Activated naive CD4-positive, alpha-beta T cell treated with anti-CD3 and anti-CD28 coated beads, Interleukin-2, amount 50 U/mL, for 72 hours (primary cell): ENCODE data around the gene PCDHGB4. TPM values are rescaled to one million over a fixed set of nuclear protein-coding genes. Genes with fewer than 3 reads are reported as not detected.
"Not testable (repeated sequence)": the region's sequence is repeated elsewhere in the genome, so short reads cannot be mapped to it uniquely, and the experiment has no call there.

Source experiments
- ATAC-seq, 2 donors: fragments of 150-1000 bp; cut with Tn5 transposase; 2 replicates each; pipeline ENCODE4 v1.10.0; 2021; ENCODE audit warnings: mild to moderate bottlenecking in 2 of 2, moderate library complexity in 2 of 2
- DNase-seq, 2 donors: peaks; one replicate each; pipeline ENCODE4 v3.0.0; 2021 to 2022; ENCODE audit warnings: low spot score in 2 of 2
- H3K27ac Mint-ChIP-seq, 2 donors: one replicate each; pipeline ENCODE4 v1.8.0; 2022; ENCODE audit warnings: mild to moderate bottlenecking in 2 of 2, mixed read lengths in 2 of 2
- H3K36me3 Mint-ChIP-seq, 2 donors: one replicate each; pipeline ENCODE4 v1.8.0; 2022; ENCODE audit warnings: mixed read lengths in 2 of 2
- H3K9me3 Mint-ChIP-seq, 2 donors: one replicate each; pipeline ENCODE4 v1.8.0; 2022; ENCODE audit warnings: mixed read lengths in 2 of 2
- total RNA-seq, 2 donors: library from RNA; stranded (reverse); gene quantifications; one replicate each; pipeline ENCODE4 v1.2.3, GENCODE V29; 2022

Gene PCDHGB4
- total RNA-seq, 2 donors from 2014 or later, result not detected

DNA sequence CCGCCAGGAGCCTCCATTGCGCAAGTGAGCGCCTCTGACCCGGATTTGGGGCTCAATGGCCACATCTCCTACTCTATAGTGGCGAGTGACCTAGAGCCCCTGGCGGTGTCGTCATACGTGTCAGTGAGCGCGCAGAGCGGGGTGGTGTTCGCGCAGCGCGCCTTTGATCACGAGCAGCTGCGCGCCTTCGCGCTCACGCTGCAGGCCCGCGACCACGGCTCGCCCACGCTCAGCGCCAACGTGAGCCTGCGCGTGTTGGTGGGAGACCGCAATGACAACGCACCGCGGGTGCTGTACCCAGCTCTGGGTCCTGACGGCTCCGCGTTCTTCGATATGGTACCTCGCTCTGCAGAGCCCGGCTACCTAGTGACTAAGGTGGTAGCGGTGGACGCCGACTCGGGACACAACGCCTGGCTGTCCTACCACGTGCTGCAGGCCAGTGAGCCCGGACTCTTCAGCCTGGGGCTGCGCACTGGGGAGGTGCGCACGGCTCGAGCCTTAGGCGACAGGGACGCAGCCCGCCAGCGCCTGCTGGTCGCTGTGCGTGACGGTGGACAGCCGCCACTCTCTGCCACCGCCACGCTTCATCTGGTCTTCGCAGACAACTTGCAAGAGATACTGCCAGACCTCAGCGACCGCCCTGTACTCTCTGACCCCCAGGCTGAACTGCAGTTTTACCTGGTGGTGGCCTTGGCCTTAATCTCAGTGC is 22.3 kb downstream of the PCDHGB4 start:
- Mint-ChIP-seq H3K9me3 (peaks cover 25 to 29% of the 10 kb centered on the region in 2 donors), H3K36me3 (peaks cover 53 to 65% of the 10 kb centered on the region in 2 donors), H3K27ac (peak overlapping the region in 1 of 2 donors; percentile 81)
- DNase-seq, result no peak
- ATAC-seq, result no peak

DNA sequence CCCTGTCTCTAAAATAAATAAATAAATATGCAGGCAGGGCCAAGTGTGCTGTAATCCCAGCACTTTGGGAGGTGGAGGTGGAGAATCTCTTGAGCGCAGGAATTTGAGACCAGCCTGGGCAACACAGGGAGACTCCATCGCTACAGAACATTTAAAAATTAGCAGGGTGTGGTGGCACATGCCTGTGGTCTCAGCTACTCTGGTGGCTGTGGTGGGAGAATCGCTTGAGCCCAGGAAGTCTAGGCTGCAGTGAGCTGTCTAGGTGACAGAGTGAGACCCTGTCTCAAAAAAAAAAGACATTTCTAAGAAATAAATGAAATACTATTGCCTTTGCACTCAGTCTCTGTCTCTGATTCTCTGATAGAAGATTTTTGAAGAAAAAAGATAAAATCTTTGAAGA is 24.1 kb downstream of the PCDHGB4 start:
- ATAC-seq, result no peak
- H3K27ac Mint-ChIP-seq, result no peak overlapping the region
- H3K9me3 Mint-ChIP-seq, result peaks cover 21 to 27% of the 10 kb centered on the region in 2 donors
- peaks cover 57 to 60% of the 10 kb centered on the region in 2 donors for H3K36me3 Mint-ChIP-seq
- no peak for DNase-seq

DNA sequence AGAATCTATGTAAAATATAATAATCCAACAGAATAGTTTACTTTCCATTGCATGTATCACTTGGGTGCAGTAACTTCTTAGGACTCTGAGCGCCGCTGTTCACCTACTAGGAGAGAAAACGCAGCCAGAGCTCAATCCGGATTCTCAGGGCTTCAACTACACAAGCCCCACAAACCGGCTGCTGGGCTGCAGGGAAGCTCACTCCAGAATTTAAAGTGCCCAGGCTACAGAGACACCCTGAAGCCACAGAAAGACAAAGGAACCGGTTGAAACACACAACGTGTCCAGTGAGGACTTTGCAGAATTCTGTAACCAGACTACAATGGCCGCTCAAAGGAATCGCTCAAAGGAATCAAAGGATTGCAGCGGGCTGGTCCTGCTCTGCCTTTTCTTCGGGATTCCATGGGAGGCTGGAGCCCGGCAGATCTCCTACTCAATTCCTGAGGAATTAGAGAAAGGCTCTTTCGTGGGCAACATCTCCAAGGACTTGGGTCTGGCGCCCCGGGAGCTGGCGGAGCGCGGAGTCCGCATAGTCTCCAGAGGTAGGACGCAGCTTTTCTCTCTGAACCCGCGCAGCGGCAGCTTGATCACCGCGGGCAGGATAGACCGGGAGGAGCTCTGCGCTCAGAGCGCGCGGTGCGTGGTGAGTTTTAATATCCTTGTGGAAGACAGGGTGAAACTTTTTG is 25.5 kb downstream of the PCDHGB4 start, which contains the start of gene PCDHGA10:
Gene PCDHGA10, plus strand, starts transcription at position 134 of the 686 bp plus-strand sequence. Its CDS starts 189 bp downstream, at position 323.
- H3K36me3 Mint-ChIP-seq, result peaks cover 52 to 59% of the 10 kb centered on the region in 2 donors
- DNase-seq (no peak), ATAC-seq (peak; percentile 66 to 76)

DNA sequence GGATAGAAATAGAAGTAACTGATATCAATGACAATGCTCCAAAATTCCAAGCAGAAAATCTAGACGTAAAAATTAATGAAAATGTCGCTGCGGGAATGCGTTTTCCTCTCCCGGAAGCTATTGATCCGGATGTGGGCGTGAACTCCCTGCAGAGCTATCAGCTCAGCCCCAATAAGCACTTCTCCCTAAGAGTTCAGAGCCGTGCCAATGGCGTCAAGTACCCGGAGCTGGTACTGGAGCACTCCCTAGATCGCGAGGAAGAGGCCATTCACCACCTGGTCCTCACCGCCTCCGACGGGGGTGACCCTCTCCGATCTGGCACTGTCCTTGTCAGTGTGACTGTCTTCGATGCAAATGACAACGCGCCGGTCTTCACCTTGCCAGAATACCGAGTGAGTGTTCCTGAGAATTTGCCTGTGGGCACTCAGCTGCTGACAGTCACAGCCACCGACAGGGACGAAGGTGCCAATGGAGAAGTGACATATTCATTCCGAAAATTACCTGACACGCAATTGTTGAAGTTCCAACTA is 26.1 kb downstream of the PCDHGB4 start:
- no peak for ATAC-seq
- no peak for DNase-seq
- Mint-ChIP-seq H3K27ac (no peak overlapping the region), H3K36me3 (peaks cover 52 to 60% of the 10 kb centered on the region in 2 donors), H3K9me3 (peaks cover 15 to 32% of the 10 kb centered on the region in 2 donors)

More for the DNA sequence above, 25.5 kb downstream of the PCDHGB4 start, which contains the start of gene PCDHGA10:
- H3K27ac Mint-ChIP-seq, result no peak within 1 kb of the TSS
- peaks cover 17 to 29% of the 10 kb centered on the region in 2 donors for H3K9me3 Mint-ChIP-seq

DNA sequence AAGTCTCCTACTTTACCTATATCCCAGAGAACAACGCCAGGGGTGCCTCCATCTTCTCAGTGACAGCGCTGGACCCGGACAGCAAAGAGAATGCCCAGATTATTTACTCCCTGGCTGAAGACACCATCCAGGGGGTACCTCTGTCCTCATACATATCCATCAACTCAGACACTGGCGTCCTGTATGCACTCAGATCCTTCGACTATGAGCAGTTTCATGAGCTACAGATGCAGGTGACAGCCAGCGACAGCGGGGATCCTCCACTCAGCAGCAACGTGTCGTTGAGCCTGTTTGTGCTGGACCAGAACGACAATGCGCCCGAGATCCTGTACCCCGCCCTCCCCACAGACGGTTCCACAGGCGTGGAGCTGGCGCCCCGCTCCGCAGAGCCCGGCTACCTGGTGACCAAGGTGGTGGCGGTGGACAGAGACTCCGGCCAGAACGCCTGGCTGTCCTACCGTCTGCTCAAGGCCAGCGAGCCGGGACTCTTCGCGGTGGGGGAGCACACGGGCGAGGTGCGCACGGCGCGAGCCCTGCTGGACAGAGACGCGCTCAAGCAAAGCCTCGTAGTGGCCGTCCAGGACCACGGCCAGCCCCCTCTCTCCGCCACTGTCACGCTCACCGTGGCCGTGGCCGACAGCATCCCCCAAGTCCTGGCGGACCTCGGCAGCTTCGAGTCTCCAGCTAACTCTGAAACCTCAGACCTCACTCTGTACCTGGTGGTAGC is 27.2 kb downstream of the PCDHGB4 start:
- not testable (repeated sequence) for H3K27ac Mint-ChIP-seq, DNase-seq, ATAC-seq
- Mint-ChIP-seq H3K36me3 (peaks cover 53 to 60% of the 10 kb centered on the region in 2 donors), H3K9me3 (peaks cover 12 to 28% of the 10 kb centered on the region in 2 donors)

DNA sequence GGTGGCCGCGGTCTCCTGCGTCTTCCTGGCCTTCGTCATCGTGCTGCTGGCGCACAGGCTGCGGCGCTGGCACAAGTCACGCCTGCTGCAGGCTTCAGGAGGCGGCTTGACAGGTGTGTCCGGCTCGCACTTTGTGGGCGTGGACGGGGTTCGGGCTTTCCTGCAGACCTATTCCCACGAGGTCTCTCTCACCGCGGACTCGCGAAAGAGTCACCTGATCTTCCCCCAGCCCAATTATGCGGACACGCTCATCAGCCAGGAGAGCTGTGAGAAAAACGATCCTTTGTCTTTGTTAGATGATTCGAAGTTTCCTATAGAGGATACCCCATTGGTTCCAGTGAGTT is 27.7 kb downstream of the PCDHGB4 start:
- DNase-seq, H3K27ac Mint-ChIP-seq, ATAC-seq: not testable (repeated sequence)
- H3K9me3 Mint-ChIP-seq, result peaks cover 9 to 23% of the 10 kb centered on the region in 2 donors
- peaks cover 48 to 59% of the 10 kb centered on the region in 2 donors for H3K36me3 Mint-ChIP-seq

DNA sequence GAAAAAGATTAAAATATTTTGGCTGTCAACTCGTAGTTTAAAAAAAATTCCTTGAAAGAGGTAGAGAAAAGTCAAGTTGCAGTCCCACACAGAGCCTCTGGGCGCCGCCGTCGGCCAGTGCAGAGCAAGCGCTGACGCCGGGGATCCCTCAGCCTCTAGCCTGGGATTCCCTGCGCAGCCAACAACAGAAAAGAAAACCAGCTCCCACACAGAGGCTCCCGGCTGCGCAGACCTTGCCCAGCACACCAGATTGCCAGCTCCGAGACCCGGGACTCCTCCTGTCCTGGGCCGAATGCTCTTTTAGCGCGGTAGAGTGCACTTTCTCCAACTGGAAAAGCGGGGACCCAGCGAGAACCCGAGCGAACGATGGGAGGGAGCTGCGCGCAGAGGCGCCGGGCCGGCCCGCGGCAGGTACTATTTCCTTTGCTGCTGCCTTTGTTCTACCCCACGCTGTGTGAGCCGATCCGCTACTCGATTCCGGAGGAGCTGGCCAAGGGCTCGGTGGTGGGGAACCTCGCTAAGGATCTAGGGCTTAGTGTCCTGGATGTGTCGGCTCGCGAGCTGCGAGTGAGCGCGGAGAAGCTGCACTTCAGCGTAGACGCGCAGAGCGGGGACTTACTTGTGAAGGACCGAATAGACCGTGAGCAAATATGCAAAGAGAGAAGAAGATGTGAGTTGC is 30.1 kb downstream of the PCDHGB4 start, which contains the start of gene PCDHGB7:
Gene PCDHGB7, plus strand, starts transcription at position 184 of the 679 bp plus-strand sequence. Its CDS starts 183 bp downstream, at position 367.
- DNase-seq (peak in 1 of 2 donors; percentile 60), ATAC-seq (peak; percentile 80 to 81)
- H3K36me3 Mint-ChIP-seq, result peaks cover 67 to 75% of the 10 kb centered on the region in 2 donors
- peak within 1 kb of the TSS in 1 of 2 donors; percentile 77 for H3K27ac Mint-ChIP-seq
- H3K9me3 Mint-ChIP-seq, result peaks cover 20 to 32% of the 10 kb centered on the region in 2 donors

DNA sequence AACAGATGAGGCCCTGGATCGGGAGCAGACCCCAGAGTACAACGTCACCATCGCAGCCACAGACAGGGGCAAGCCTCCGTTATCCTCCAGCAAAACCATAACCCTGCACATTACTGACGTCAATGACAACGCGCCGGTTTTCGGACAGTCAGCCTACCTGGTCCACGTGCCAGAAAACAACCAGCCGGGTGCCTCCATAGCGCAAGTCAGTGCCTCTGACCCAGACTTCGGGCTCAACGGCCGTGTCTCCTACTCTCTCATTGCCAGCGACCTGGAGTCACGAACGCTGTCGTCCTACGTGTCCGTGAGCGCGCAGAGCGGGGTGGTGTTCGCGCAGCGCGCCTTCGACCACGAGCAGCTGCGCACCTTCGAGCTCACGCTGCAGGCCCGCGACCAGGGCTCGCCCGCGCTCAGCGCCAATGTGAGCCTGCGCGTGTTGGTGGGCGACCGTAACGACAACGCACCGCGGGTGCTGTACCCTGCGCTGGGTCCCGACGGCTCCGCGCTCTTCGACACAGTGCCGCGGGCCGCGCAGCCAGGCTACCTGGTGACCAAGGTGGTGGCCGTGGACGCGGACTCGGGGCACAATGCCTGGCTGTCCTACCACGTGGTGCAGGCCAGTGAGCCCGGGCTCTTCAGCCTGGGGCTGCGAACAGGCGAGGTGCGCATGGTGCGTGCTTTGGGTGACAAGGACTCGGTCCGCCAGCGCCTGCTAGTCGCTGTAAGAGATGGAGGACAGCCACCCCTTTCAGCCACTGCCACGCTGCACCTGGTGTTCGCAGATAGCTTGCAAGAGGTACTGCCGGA is 31.8 kb downstream of the PCDHGB4 start:
- DNase-seq (no peak), ATAC-seq (no peak)
- Mint-ChIP-seq H3K27ac (peak overlapping the region in 1 of 2 donors; percentile 57), H3K36me3 (peaks cover 65 to 68% of the 10 kb centered on the region in 2 donors), H3K9me3 (peaks cover 25 to 40% of the 10 kb centered on the region in 2 donors)

DNA sequence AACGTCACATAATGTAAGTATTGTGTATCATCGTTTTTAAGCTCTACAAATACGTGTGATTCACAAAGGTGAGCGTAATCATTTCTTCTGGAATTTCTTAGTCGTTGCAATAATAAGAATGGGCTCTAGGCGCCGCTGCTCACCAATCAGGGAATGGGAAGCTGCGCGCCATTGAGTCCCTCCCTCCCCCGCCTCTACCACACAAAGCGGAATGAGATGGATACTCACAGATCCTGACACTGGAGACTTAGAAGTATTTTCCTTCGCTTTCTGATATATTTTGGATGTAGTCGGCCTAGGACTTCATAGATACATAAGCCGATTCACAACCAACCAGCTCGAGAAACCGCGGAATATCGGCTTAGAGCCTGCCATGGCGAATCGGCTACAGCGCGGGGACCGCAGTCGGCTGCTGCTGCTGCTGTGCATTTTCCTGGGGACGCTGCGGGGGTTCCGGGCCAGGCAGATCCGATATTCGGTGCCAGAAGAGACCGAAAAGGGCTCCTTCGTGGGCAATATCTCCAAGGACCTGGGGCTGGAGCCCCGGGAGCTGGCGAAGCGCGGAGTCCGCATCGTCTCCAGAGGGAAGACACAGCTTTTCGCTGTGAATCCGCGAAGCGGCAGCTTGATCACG is 33.5 kb downstream of the PCDHGB4 start, which contains the start of gene PCDHGA11:
Gene PCDHGA11, plus strand, starts transcription at position 197 of the 634 bp plus-strand sequence. Its CDS starts 177 bp downstream, at position 374.
- Mint-ChIP-seq H3K9me3 (peaks cover 25 to 32% of the 10 kb centered on the region in 2 donors), H3K27ac (peak within 1 kb of the TSS in 1 of 2 donors; percentile 77), H3K36me3 (peaks cover 52 to 65% of the 10 kb centered on the region in 2 donors)
- ATAC-seq (peak; percentile 45 to 56), DNase-seq (peak in 1 of 2 donors; percentile 71)

DNA sequence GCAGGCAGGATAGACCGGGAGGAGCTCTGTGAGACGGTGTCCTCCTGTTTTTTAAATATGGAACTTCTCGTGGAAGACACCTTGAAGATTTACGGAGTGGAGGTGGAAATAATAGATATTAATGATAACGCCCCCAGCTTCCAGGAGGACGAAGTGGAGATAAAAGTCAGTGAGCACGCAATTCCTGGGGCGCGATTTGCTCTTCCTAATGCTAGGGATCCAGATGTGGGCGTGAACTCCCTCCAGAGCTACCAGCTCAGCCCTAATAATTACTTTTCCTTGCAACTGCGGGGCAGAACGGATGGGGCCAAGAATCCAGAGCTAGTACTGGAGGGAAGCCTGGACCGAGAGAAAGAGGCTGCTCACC is 34.0 kb downstream of the PCDHGB4 start:
- peak overlapping the region in 1 of 2 donors; percentile 36 for H3K27ac Mint-ChIP-seq
- no peak for DNase-seq
- peaks cover 25 to 33% of the 10 kb centered on the region in 2 donors for H3K9me3 Mint-ChIP-seq
- H3K36me3 Mint-ChIP-seq, result peaks cover 52 to 70% of the 10 kb centered on the region in 2 donors
- no peak for ATAC-seq

DNA sequence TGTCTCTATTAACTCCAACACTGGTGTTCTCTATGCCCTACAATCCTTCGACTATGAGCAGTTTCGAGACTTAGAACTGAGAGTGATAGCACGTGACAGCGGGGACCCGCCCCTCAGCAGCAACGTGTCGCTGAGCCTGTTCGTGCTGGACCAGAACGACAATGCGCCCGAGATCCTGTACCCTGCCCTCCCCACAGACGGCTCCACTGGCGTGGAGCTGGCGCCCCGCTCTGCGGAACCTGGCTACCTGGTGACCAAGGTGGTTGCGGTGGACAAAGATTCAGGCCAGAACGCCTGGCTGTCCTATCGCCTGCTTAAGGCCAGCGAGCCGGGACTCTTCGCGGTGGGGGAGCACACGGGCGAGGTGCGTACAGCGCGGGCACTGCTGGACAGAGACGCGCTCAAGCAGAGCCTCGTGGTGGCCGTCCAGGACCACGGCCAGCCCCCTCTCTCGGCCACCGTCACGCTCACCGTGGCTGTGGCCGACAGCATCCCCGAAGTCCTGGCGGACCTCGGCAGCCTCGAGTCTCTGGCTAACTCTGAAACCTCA is 35.3 kb downstream of the PCDHGB4 start:
- ATAC-seq (no peak), DNase-seq (no peak)
- Mint-ChIP-seq H3K36me3 (peaks cover 50 to 75% of the 10 kb centered on the region in 2 donors), H3K9me3 (peaks cover 29 to 37% of the 10 kb centered on the region in 2 donors), H3K27ac (no peak overlapping the region)

DNA sequence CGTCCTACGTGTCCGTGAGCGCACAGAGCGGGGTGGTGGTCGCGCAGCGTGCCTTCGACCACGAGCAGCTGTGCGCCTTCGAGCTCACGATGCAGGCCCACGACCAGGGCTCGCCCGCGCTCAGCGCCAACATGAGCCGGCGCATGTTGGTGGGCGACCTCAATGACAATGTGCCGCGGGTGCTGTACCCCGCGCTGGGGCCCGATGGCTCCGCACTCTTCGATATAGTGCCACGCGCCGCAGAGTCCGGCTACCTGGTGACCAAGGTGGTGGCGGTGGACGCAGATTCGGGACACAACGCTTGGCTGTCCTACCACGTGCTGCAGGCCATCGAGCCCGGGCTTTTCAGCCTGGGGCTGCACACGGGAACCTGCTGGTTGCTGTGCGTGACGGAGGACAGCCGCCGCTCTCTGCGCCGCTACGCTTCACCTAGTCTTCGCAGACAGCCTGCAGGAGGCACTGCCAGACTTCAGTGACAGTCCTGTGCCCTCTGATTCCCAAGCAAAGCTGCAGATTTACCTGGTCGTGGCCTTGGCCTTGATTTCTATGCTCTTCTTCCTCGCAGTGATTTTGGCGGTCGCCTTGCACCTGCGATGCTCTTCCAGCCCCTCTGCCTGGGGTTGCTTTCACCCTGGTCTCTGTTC is 40.4 kb downstream of the PCDHGB4 start:
- ATAC-seq, result no peak
- peak overlapping the region in 1 of 2 donors; percentile 50 for H3K27ac Mint-ChIP-seq
- peaks cover 41 to 68% of the 10 kb centered on the region in 2 donors for H3K36me3 Mint-ChIP-seq
- H3K9me3 Mint-ChIP-seq, result peaks cover 34 to 35% of the 10 kb centered on the region in 2 donors
- no peak for DNase-seq

DNA sequence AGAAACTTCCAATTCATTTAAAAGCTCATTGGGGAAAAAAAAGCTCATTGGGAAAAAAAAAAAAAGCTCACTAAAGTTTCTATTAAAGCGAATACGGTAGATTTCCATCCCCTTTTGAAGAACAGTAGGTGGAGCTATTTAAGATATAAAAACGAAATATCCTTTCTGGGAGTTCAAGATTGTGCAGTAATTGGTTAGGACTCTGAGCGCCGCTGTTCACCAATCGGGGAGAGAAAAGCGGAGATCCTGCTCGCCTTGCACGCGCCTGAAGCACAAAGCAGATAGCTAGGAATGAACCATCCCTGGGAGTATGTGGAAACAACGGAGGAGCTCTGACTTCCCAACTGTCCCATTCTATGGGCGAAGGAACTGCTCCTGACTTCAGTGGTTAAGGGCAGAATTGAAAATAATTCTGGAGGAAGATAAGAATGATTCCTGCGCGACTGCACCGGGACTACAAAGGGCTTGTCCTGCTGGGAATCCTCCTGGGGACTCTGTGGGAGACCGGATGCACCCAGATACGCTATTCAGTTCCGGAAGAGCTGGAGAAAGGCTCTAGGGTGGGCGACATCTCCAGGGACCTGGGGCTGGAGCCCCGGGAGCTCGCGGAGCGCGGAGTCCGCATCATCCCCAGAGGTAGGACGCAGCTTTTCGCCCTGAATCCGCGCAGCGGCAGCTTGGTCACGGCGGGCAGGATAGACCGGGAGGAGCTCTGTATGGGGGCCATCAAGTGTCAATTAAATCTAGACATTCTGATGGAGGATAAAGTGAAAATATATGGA is 43.0 kb downstream of the PCDHGB4 start, which contains the start of gene PCDHGA12:
Gene PCDHGA12, plus strand, starts transcription at position 176 of the 782 bp plus-strand sequence. Its CDS starts 253 bp downstream, at position 429.
- peaks cover 26 to 35% of the 10 kb centered on the region in 2 donors for H3K9me3 Mint-ChIP-seq
- H3K36me3 Mint-ChIP-seq, result peaks cover 36 to 66% of the 10 kb centered on the region in 2 donors
- DNase-seq (no peak), ATAC-seq (peak; percentile 48 to 80)
- H3K27ac Mint-ChIP-seq, result peak within 1 kb of the TSS in 1 of 2 donors; percentile 81
